ENCODE data around the gene CACFD1. TPM values are rescaled to one million over a fixed set of nuclear protein-coding genes. Genes with fewer than 3 reads are reported as not detected.

CACFD1 gene
- total RNA-seq, 1 experiment from 2014 or later: 27.0 TPM

GRCh38 chr9:133467101-133467500 is 7.3 kb downstream of the CACFD1 start:
- ChIA-PET CTCF (no interaction called here), POLR2A (no interaction called here)
- Mint-ChIP-seq H3K4me1 (ENCODE audit: low read depth, unreplicated experiment) (no peaks in the 10 kb centered on the region), H3K36me3 (ENCODE audit: insufficient read depth, unreplicated experiment) (peaks cover 25% of the 10 kb centered on the region), H3K4me3 (ENCODE audit: unreplicated experiment) (no peak overlapping the region), H3K27me3 (ENCODE audit: insufficient read depth, unreplicated experiment) (no peaks in the 10 kb centered on the region), H3K9me3 (ENCODE audit: unreplicated experiment) (no peaks in the 10 kb centered on the region), H3K27ac (ENCODE audit: unreplicated experiment) (no peak overlapping the region)
- intact Hi-C loops (cut with micrococcal nuclease; ENCODE audit: unreplicated experiment): no loop called here
- Histone ChIP-seq H3K36me3 (ENCODE audit: control insufficient read depth, insufficient read depth, low read length) (no peaks in the 10 kb centered on the region; the same call in 1 of the 2 replicates), H3K4me3 (ENCODE audit: low read depth, low read length) (no peak overlapping the region), H3K4me1 (no peaks in the 10 kb centered on the region), H3K9me3 (no peaks in the 10 kb centered on the region), H3K27me3 (replicated peaks; ENCODE audit: control insufficient read depth, insufficient read depth, low read length) (no peaks in the 10 kb centered on the region)
- DNase-seq: no peak
- no peak for TF ChIP-seq CTCF (IDR thresholded peaks at IDR 0.05; ENCODE audit: insufficient read depth in 1 of 2, low read depth in 1 of 2, low read length in 1 of 2, severe bottlenecking in 1 of 2, unreplicated experiment in 1 of 2)
- BruUV-seq (replicated peaks): no TSS peak

DNA sequence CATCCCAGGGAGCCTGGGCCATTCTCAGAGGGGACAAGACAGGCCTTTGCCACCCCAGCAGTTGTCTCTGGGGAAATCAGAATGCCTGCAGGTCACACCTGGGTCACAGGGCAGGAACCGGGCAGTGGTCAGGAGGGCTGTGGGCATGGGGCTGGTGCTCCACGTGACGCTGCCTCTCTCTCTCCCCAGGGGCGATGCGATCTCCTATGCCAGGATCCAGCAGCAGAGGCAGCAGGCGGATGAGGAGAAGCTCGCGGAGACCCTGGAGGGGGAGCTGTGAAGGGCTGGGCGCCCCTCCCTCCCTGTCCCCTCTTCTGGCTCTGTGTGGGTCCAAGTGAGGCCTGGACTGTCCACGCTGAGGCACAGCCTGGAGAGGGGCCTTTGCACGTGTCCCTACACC is 8.6 kb downstream of the CACFD1 start:
- CTCF ChIA-PET: no interaction called here
- Mint-ChIP-seq H3K27me3 (ENCODE audit: insufficient read depth, unreplicated experiment) (no peaks in the 10 kb centered on the region), H3K4me3 (ENCODE audit: unreplicated experiment) (no peak overlapping the region), H3K4me1 (ENCODE audit: low read depth, unreplicated experiment) (no peaks in the 10 kb centered on the region), H3K9me3 (ENCODE audit: unreplicated experiment) (no peaks in the 10 kb centered on the region), H3K27ac (ENCODE audit: unreplicated experiment) (no peak overlapping the region), H3K36me3 (ENCODE audit: insufficient read depth, unreplicated experiment) (peaks cover 25% of the 10 kb centered on the region)
- Histone ChIP-seq H3K9me3 (no peaks in the 10 kb centered on the region), H3K36me3 (ENCODE audit: control insufficient read depth, insufficient read depth, low read length) (no peaks in the 10 kb centered on the region), H3K27me3 (replicated peaks; ENCODE audit: control insufficient read depth, insufficient read depth, low read length) (no peaks in the 10 kb centered on the region), H3K4me3 (ENCODE audit: low read depth, low read length) (no peak overlapping the region), H3K4me1 (no peaks in the 10 kb centered on the region)
- BruUV-seq (replicated peaks): no TSS peak
- POLR2A ChIA-PET: no interaction called here
- DNase-seq: no peak
- TF ChIP-seq CTCF (IDR thresholded peaks at IDR 0.05; ENCODE audit: insufficient read depth in 1 of 2, low read depth in 1 of 2, low read length in 1 of 2, severe bottlenecking in 1 of 2, unreplicated experiment in 1 of 2): no peak
- intact Hi-C loops (cut with micrococcal nuclease; ENCODE audit: unreplicated experiment): no loop called here

DNA sequence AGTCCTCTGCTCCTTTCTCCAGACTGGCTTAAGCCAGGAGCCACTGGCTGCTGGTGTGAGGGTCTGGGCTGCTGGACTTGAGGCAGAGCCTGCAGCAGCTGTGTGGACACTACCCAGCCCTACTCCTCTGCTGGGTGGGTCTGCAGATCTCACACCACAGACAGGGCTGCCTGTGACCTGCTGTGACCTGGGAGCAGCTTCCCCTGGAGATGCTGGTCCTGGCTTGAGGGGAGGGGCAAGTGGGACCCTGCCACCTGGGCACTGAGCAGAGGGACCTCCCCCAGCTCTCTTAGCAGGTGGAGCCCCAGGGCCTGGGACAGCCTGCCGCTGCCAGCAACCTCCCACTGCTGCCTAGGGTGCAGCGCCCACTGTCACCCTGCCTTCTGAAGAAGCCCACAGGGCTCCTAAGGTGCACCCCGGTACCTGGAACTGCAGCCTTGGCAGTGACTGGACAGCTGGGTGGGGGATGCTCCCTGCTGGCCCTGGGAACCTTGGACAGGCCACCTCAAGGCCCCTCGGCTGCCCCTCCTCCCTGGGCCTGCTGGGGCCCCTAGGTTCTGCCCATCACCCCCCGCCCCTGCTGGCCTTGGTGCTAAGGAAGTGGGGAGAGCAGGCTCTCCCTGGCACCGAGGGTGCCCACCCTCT is 9.1 kb downstream of the CACFD1 start:
- Mint-ChIP-seq H3K4me1 (ENCODE audit: low read depth, unreplicated experiment) (no peaks in the 10 kb centered on the region), H3K27me3 (ENCODE audit: insufficient read depth, unreplicated experiment) (no peaks in the 10 kb centered on the region), H3K9me3 (ENCODE audit: unreplicated experiment) (no peaks in the 10 kb centered on the region), H3K27ac (ENCODE audit: unreplicated experiment) (no peak overlapping the region), H3K4me3 (ENCODE audit: unreplicated experiment) (no peak overlapping the region), H3K36me3 (ENCODE audit: insufficient read depth, unreplicated experiment) (peaks cover 20% of the 10 kb centered on the region)
- Histone ChIP-seq H3K4me3 (ENCODE audit: low read depth, low read length) (no peak overlapping the region), H3K9me3 (no peaks in the 10 kb centered on the region), H3K4me1 (no peaks in the 10 kb centered on the region), H3K27me3 (replicated peaks; ENCODE audit: control insufficient read depth, insufficient read depth, low read length) (no peaks in the 10 kb centered on the region), H3K36me3 (ENCODE audit: control insufficient read depth, insufficient read depth, low read length) (no peaks in the 10 kb centered on the region)
- ChIA-PET POLR2A (no interaction called here), CTCF (no interaction called here)
- no peak for TF ChIP-seq CTCF (IDR thresholded peaks at IDR 0.05; ENCODE audit: insufficient read depth in 1 of 2, low read depth in 1 of 2, low read length in 1 of 2, severe bottlenecking in 1 of 2, unreplicated experiment in 1 of 2)
- no peak for DNase-seq
- no TSS peak for BruUV-seq (replicated peaks)
- intact Hi-C loops (cut with micrococcal nuclease; ENCODE audit: unreplicated experiment): no loop called here
